IMR-90 (cell line): ENCODE measurements around the gene NEURL1.

Experiments used
- BHLHE40 ChIP-seq: fragments of 150-350 bp; IDR thresholded peaks from 2 replicates; pipeline ENCODE4 v1.6.1; 2016; ENCODE audit warnings: mild to moderate bottlenecking, low read depth, low read length
- CEBPB ChIP-seq: IDR thresholded peaks from 2 replicates; pipeline ENCODE4 v1.6.1; 2012; ENCODE audit warnings: low read depth, low read length, improper control_type of control experiment
- CHD1 ChIP-seq: IDR thresholded peaks from 2 replicates; pipeline ENCODE4 v1.6.1; 2012; ENCODE audit warnings: low read depth, low read length, improper control_type of control experiment
- FOS ChIP-seq: fragments of 150-350 bp; IDR thresholded peaks from 2 replicates; pipeline ENCODE4 v1.6.1; 2016; ENCODE audit warnings: low read depth, low read length
- MAFK ChIP-seq: IDR thresholded peaks from 2 replicates; pipeline ENCODE4 v1.6.1; 2012; ENCODE audit warnings: low read depth, low read length, improper control_type of control experiment
- MAZ ChIP-seq: IDR thresholded peaks from 2 replicates; pipeline ENCODE4 v1.6.1; 2012; ENCODE audit warnings: low read depth, mild to moderate bottlenecking, low read length, improper control_type of control experiment, moderate library complexity, borderline replicate concordance
- MXI1 ChIP-seq: IDR thresholded peaks from 2 replicates; pipeline ENCODE4 v1.6.1; 2012; ENCODE audit warnings: low read depth, mild to moderate bottlenecking, low read length, moderate library complexity, borderline replicate concordance
- POLR2A ChIP-seq: IDR thresholded peaks from 2 replicates; pipeline ENCODE4 v1.6.1; 2012; ENCODE audit warnings: mild to moderate bottlenecking, low read depth, low read length
- RCOR1 ChIP-seq: IDR thresholded peaks from 2 replicates; pipeline ENCODE4 v1.6.1; 2012; ENCODE audit warnings: mild to moderate bottlenecking, low read length, improper control_type of control experiment; ENCODE audit not compliant: insufficient replicate concordance
- RFX5 ChIP-seq: IDR thresholded peaks from 2 replicates; pipeline ENCODE4 v1.8.0; 2012; ENCODE audit warnings: low read depth, mild to moderate bottlenecking, low read length, moderate library complexity
- SMC3 ChIP-seq: fragments of 150-350 bp; IDR thresholded peaks from 2 replicates; pipeline ENCODE4 v1.6.1; 2016; ENCODE audit warnings: low read depth, mild to moderate bottlenecking, antibody characterized with exemption, low read length, moderate library complexity
- TF ChIP-seq, protein P1 (sequence below): conservative IDR thresholded peaks from 2 replicates; pipeline ENCODE4 v1.5.1; 2012; ENCODE audit warnings: mild to moderate bottlenecking, low read depth, low read length, improper control_type of control experiment
- TF ChIP-seq, protein P2 (sequence below): fragments of 150-350 bp; IDR thresholded peaks from 2 replicates; pipeline ENCODE4 v1.6.1; 2017; ENCODE audit warnings: mild to moderate bottlenecking, antibody characterized with exemption, low read length, low read depth

DNA sequence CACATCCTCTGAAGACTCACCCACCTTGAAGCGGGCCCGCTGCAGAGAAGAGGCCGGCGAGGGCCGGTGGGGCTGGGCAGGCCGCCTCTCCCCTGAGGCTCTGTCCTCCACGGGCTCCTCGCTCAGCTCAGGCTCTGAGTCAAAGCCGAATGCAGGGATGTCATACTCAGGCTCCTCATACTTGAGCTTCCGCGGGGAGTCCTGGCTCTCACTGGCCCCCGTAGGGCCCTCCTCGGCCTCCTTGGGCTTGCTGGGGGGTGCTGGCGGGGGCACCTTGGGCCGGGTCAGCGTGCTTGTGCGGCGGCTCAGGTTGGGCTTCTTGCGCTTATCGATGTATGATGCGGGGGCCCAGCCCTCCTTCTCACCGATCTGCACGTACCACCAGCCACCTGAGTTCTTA lies 109.9 kb downstream of the NEURL1 start:
- TF ChIP-seq POLR2A (no peak), RCOR1 (no peak), MXI1 (no peak), SMC3 (no peak), MAZ (no peak), CEBPB (no peak), BHLHE40 (no peak), FOS (no peak), MAFK (no peak), RFX5 (no peak), CHD1 (no peak)
- TF ChIP-seq, protein P1, sequence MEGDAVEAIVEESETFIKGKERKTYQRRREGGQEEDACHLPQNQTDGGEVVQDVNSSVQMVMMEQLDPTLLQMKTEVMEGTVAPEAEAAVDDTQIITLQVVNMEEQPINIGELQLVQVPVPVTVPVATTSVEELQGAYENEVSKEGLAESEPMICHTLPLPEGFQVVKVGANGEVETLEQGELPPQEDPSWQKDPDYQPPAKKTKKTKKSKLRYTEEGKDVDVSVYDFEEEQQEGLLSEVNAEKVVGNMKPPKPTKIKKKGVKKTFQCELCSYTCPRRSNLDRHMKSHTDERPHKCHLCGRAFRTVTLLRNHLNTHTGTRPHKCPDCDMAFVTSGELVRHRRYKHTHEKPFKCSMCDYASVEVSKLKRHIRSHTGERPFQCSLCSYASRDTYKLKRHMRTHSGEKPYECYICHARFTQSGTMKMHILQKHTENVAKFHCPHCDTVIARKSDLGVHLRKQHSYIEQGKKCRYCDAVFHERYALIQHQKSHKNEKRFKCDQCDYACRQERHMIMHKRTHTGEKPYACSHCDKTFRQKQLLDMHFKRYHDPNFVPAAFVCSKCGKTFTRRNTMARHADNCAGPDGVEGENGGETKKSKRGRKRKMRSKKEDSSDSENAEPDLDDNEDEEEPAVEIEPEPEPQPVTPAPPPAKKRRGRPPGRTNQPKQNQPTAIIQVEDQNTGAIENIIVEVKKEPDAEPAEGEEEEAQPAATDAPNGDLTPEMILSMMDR, result no peak
- TF ChIP-seq, protein P2, sequence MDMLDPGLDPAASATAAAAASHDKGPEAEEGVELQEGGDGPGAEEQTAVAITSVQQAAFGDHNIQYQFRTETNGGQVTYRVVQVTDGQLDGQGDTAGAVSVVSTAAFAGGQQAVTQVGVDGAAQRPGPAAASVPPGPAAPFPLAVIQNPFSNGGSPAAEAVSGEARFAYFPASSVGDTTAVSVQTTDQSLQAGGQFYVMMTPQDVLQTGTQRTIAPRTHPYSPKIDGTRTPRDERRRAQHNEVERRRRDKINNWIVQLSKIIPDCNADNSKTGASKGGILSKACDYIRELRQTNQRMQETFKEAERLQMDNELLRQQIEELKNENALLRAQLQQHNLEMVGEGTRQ, result no peak
